WTC11 (cell line): ENCODE measurements around the gene RGS19. TPM values are rescaled to one million over a fixed set of nuclear protein-coding genes. Genes with fewer than 3 reads are reported as not detected.

Experiments
- ATAC-seq: fragments of 200-7000 bp; cut with Tn5 transposase; 2 replicates; pipeline ENCODE4 v1.10.0; 2021; ENCODE audit warnings: mild to moderate bottlenecking, moderate library complexity
- CTCF ChIA-PET: fragments of 300-600 bp; sonication (Branson Sonifier 250); formaldehyde crosslinking; loops from one replicate; lab custom pipeline; 2021; ENCODE audit warnings: antibody characterized with exemption; lab: Charles Lee
- POLR2A ChIA-PET: fragments of 350-600 bp; sonication (Branson Sonifier 250); formaldehyde crosslinking; loops from one replicate; lab custom pipeline; 2021; ENCODE audit warnings: antibody characterized with exemption; lab: Charles Lee
- DNase-seq: peaks from one replicate; pipeline ENCODE4 v3.0.0; 2021; ENCODE audit warnings: low spot score
- H3K27ac Mint-ChIP-seq: 2 replicates; pipeline ENCODE4 v1.8.0; 2021; ENCODE audit warnings: mixed read lengths
- H3K27me3 Mint-ChIP-seq: 2 replicates; pipeline ENCODE4 v1.8.0; 2021; ENCODE audit warnings: low read depth, mild to moderate bottlenecking, moderate library complexity, mixed read lengths
- H3K36me3 Mint-ChIP-seq: 2 replicates; pipeline ENCODE4 v1.8.0; 2021; ENCODE audit warnings: mixed read lengths
- H3K4me1 Mint-ChIP-seq: 2 replicates; pipeline ENCODE4 v1.8.0; 2022; ENCODE audit warnings: mixed read lengths
- H3K4me3 Mint-ChIP-seq: 2 replicates; pipeline ENCODE4 v1.8.0; 2021; ENCODE audit warnings: mild to moderate bottlenecking, moderate library complexity, mixed read lengths
- H3K9me3 Mint-ChIP-seq: 2 replicates; pipeline ENCODE4 v1.8.0; 2021; ENCODE audit warnings: mixed read lengths
- CBFB ChIP-seq: sonication (generic); formaldehyde crosslinking; IDR thresholded peaks from 2 replicates; pipeline ENCODE4 v1.8.1; 2022; ENCODE audit warnings: mild to moderate bottlenecking, low read depth, missing genetic modification reagents
- ELF4 ChIP-seq: sonication (generic); formaldehyde crosslinking; IDR thresholded peaks from 2 replicates; pipeline ENCODE4 v1.8.1; 2022; ENCODE audit warnings: low read depth, mild to moderate bottlenecking, moderate library complexity, missing genetic modification reagents
- EMX1 ChIP-seq: fragments of 250-450 bp; sonication (Bioruptor Pico); IDR thresholded peaks from 2 replicates; pipeline ENCODE4 v1.8.0; 2021; ENCODE audit warnings: mild to moderate bottlenecking
- MXD4 ChIP-seq: fragments of 250-450 bp; sonication (Bioruptor Pico); IDR thresholded peaks from 2 replicates; pipeline ENCODE4 v1.8.0; 2021; ENCODE audit warnings: mild to moderate bottlenecking, moderate library complexity, borderline replicate concordance
- NFATC4 ChIP-seq: fragments of 250-450 bp; sonication (Bioruptor Pico); IDR thresholded peaks from 2 replicates; pipeline ENCODE4 v1.9.0; 2021; ENCODE audit warnings: mild to moderate bottlenecking
- OVOL2 ChIP-seq: fragments of 250-450 bp; sonication (Bioruptor Pico); IDR thresholded peaks from 2 replicates; pipeline ENCODE4 v1.9.0; 2021; ENCODE audit warnings: mild to moderate bottlenecking, borderline replicate concordance
- RELA ChIP-seq: sonication (generic); formaldehyde crosslinking; IDR thresholded peaks from 2 replicates; pipeline ENCODE4 v1.8.1; 2022; ENCODE audit warnings: missing genetic modification reagents, mild to moderate bottlenecking, borderline replicate concordance
- SP1 ChIP-seq: sonication (generic); formaldehyde crosslinking; conservative IDR thresholded peaks from 2 replicates; pipeline ENCODE4 v1.8.1; 2022; ENCODE audit warnings: missing genetic modification reagents
- TEAD4 ChIP-seq: sonication (generic); formaldehyde crosslinking; IDR thresholded peaks from 2 replicates; pipeline ENCODE4 v1.8.0; 2022; ENCODE audit warnings: mild to moderate bottlenecking, missing genetic modification reagents
- ZBTB21 ChIP-seq: sonication (generic); formaldehyde crosslinking; IDR thresholded peaks from 2 replicates; pipeline ENCODE4 v1.8.1; 2023; ENCODE audit warnings: mild to moderate bottlenecking, missing genetic modification reagents, borderline replicate concordance
- ZNF121 ChIP-seq: sonication (generic); formaldehyde crosslinking; IDR thresholded peaks from 2 replicates; pipeline ENCODE4 v1.8.0; 2023; ENCODE audit warnings: missing genetic modification reagents
- ZNF263 ChIP-seq: sonication (generic); formaldehyde crosslinking; IDR thresholded peaks from 2 replicates; pipeline ENCODE4 v1.8.1; 2022; ENCODE audit warnings: low read depth, mild to moderate bottlenecking, moderate library complexity, missing genetic modification reagents
- ZNF317 ChIP-seq: sonication (generic); formaldehyde crosslinking; IDR thresholded peaks from 2 replicates; pipeline ENCODE4 v1.8.1; 2023; ENCODE audit warnings: low read depth, mild to moderate bottlenecking, moderate library complexity, missing genetic modification reagents, borderline replicate concordance
- ZNF423 ChIP-seq: fragments of 250-450 bp; sonication (Bioruptor Pico); IDR thresholded peaks from 2 replicates; pipeline ENCODE4 v2.1.2; 2022; ENCODE audit warnings: mild to moderate bottlenecking, moderate library complexity
- total RNA-seq: library from RNA; stranded (reverse); gene quantifications from 3 replicates; pipeline ENCODE4 v1.2.3, GENCODE V29; 2021
- TF ChIP-seq, protein P1 (sequence below): sonication (generic); formaldehyde crosslinking; IDR thresholded peaks from 2 replicates; pipeline ENCODE4 v1.8.0; 2023; ENCODE audit warnings: mild to moderate bottlenecking, missing genetic modification reagents
- TF ChIP-seq, protein P2 (sequence below): sonication (generic); formaldehyde crosslinking; IDR thresholded peaks from 2 replicates; pipeline ENCODE4 v1.8.1; 2023; ENCODE audit warnings: mild to moderate bottlenecking, moderate library complexity, missing genetic modification reagents
- TF ChIP-seq, protein P3 (sequence below): fragments of 200-600 bp; IDR thresholded peaks from 2 replicates; pipeline ENCODE4 v1.8.0; 2022; ENCODE audit warnings: antibody characterized with exemption
- TF ChIP-seq, protein P4 (sequence below): sonication (generic); formaldehyde crosslinking; IDR thresholded peaks from 2 replicates; pipeline ENCODE4 v1.8.1; 2022; ENCODE audit warnings: mild to moderate bottlenecking, moderate library complexity, missing genetic modification reagents
- TF ChIP-seq, protein P5 (sequence below): sonication (generic); formaldehyde crosslinking; conservative IDR thresholded peaks from 2 replicates; pipeline ENCODE4 v1.8.1; 2022; ENCODE audit warnings: mild to moderate bottlenecking, missing genetic modification reagents
- TF ChIP-seq, protein P6 (sequence below): sonication (generic); formaldehyde crosslinking; IDR thresholded peaks from 2 replicates; pipeline ENCODE4 v1.8.1; 2023; ENCODE audit warnings: mild to moderate bottlenecking, missing genetic modification reagents, moderate library complexity
- TF ChIP-seq, protein P7 (sequence below): sonication (generic); formaldehyde crosslinking; IDR thresholded peaks from 2 replicates; pipeline ENCODE4 v1.8.1; 2023; ENCODE audit warnings: mild to moderate bottlenecking, missing genetic modification reagents, moderate library complexity
- TF ChIP-seq, protein P8 (sequence below): sonication (generic); formaldehyde crosslinking; IDR thresholded peaks from 2 replicates; pipeline ENCODE4 v1.8.0; 2022; ENCODE audit warnings: missing genetic modification reagents

RGS19 gene
- total RNA-seq, 1 experiment from 2014 or later: 13.8 TPM

DNA sequence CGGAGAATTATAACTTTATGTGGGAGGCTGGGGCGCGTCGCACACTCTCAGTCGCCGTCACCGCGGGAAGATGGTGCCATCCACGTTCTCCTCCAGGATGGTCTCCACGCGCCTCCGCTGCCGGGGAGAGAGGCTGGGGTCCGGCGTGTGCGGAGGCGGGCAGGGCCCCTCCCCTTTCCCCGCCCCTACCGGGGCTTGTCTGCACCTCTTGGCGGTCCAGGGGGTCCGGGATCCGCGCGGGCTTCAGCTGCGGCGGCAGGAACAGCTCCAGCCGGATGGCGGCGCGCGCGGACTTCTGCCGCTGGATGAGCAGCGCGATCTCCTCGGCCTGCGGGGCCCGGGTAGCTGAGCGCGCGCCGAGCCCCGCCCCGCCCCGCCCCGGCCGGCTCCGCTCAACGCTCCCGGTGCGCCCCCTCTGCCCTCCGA, 4.1 kb upstream of the RGS19 start (continued):
- TF ChIP-seq, protein P1, sequence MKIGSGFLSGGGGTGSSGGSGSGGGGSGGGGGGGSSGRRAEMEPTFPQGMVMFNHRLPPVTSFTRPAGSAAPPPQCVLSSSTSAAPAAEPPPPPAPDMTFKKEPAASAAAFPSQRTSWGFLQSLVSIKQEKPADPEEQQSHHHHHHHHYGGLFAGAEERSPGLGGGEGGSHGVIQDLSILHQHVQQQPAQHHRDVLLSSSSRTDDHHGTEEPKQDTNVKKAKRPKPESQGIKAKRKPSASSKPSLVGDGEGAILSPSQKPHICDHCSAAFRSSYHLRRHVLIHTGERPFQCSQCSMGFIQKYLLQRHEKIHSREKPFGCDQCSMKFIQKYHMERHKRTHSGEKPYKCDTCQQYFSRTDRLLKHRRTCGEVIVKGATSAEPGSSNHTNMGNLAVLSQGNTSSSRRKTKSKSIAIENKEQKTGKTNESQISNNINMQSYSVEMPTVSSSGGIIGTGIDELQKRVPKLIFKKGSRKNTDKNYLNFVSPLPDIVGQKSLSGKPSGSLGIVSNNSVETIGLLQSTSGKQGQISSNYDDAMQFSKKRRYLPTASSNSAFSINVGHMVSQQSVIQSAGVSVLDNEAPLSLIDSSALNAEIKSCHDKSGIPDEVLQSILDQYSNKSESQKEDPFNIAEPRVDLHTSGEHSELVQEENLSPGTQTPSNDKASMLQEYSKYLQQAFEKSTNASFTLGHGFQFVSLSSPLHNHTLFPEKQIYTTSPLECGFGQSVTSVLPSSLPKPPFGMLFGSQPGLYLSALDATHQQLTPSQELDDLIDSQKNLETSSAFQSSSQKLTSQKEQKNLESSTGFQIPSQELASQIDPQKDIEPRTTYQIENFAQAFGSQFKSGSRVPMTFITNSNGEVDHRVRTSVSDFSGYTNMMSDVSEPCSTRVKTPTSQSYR: no peak
- TF ChIP-seq, protein P2, sequence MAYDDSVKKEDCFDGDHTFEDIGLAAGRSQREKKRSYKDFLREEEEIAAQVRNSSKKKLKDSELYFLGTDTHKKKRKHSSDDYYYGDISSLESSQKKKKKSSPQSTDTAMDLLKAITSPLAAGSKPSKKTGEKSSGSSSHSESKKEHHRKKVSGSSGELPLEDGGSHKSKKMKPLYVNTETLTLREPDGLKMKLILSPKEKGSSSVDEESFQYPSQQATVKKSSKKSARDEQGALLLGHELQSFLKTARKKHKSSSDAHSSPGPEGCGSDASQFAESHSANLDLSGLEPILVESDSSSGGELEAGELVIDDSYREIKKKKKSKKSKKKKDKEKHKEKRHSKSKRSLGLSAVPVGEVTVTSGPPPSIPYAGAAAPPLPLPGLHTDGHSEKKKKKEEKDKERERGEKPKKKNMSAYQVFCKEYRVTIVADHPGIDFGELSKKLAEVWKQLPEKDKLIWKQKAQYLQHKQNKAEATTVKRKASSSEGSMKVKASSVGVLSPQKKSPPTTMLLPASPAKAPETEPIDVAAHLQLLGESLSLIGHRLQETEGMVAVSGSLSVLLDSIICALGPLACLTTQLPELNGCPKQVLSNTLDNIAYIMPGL: no peak
- TF ChIP-seq RELA (CRISPR knock-in tag): 0 out of 2 replicates have a peak, but pooled peaks have one; percentile 14
- TF ChIP-seq, protein P3, sequence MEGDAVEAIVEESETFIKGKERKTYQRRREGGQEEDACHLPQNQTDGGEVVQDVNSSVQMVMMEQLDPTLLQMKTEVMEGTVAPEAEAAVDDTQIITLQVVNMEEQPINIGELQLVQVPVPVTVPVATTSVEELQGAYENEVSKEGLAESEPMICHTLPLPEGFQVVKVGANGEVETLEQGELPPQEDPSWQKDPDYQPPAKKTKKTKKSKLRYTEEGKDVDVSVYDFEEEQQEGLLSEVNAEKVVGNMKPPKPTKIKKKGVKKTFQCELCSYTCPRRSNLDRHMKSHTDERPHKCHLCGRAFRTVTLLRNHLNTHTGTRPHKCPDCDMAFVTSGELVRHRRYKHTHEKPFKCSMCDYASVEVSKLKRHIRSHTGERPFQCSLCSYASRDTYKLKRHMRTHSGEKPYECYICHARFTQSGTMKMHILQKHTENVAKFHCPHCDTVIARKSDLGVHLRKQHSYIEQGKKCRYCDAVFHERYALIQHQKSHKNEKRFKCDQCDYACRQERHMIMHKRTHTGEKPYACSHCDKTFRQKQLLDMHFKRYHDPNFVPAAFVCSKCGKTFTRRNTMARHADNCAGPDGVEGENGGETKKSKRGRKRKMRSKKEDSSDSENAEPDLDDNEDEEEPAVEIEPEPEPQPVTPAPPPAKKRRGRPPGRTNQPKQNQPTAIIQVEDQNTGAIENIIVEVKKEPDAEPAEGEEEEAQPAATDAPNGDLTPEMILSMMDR: no peak
- TF ChIP-seq OVOL2 (CRISPR knock-in tag): no peak
- TF ChIP-seq, protein P4, sequence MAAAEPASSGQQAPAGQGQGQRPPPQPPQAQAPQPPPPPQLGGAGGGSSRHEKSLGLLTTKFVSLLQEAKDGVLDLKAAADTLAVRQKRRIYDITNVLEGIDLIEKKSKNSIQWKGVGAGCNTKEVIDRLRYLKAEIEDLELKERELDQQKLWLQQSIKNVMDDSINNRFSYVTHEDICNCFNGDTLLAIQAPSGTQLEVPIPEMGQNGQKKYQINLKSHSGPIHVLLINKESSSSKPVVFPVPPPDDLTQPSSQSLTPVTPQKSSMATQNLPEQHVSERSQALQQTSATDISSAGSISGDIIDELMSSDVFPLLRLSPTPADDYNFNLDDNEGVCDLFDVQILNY (CRISPR knock-in tag): peak; percentile 27; the same call in 1 of the 2 replicates
- 0 out of 2 replicates have a peak, but pooled peaks have one; percentile 16 for TF ChIP-seq ZNF263 (CRISPR knock-in tag)
- no peak for TF ChIP-seq TEAD4
- TF ChIP-seq ELF4: no peak
- no peak for TF ChIP-seq MXD4 (CRISPR knock-in tag)
- TF ChIP-seq SP1 (CRISPR knock-in tag): 0 out of 2 replicates have a peak, but pooled peaks have one; percentile 26
- peak; percentile 84 for TF ChIP-seq ZNF423 (CRISPR knock-in tag)
- TF ChIP-seq ZNF317 (CRISPR knock-in tag): no peak
- TF ChIP-seq, protein P5, sequence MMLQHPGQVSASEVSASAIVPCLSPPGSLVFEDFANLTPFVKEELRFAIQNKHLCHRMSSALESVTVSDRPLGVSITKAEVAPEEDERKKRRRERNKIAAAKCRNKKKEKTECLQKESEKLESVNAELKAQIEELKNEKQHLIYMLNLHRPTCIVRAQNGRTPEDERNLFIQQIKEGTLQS (CRISPR knock-in tag): no peak
- TF ChIP-seq ZNF121: no peak
- no peak for TF ChIP-seq EMX1 (CRISPR knock-in tag)
- TF ChIP-seq, protein P6, sequence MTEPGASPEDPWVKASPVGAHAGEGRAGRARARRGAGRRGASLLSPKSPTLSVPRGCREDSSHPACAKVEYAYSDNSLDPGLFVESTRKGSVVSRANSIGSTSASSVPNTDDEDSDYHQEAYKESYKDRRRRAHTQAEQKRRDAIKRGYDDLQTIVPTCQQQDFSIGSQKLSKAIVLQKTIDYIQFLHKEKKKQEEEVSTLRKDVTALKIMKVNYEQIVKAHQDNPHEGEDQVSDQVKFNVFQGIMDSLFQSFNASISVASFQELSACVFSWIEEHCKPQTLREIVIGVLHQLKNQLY (CRISPR knock-in tag): no peak
- no peak for TF ChIP-seq NFATC4 (CRISPR knock-in tag)

DNA sequence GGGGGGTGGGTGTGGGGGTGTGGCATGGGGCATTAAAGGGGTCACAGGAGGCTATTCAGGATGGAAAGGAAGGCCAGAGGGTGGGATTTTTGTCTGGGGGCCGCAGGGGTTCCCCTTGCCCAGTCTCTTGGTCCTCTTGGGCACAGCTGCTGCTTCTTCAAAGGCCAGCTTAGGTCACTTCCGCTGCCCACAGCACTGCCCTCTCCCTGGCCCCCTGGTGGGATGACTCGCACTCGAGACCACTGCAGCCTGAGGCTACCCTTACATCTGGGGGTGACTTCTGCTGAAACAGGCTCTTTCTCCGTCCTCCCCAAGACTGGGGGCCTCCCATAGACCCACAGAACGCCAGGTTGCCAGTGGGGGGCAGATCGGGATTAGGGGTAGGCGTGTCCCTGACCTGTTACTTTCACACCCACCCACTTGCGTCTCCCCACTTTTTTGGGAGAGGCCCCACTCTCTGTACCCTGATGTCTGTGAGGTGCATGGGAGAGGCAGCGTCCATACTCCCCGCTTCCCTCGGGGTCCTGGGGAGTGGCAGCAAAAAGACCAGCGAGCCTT, 3.6 kb upstream of the RGS19 start:
- ChIA-PET POLR2A (interaction anchor here (1.0 kb wide), 1 partner anchor 38 kb away, joined by 3 read pairs; no protein-coding TSS in a partner anchor), CTCF (interaction anchor here (1.0 to 5.6 kb wide), 27 partner anchors 9 to 500 kb away, joined by 3 to 119 read pairs (median 7); partner anchors contain the start of genes C20orf204, PCMTD2, PRPF6 and SAMD10)
- Mint-ChIP-seq H3K4me3 (peak overlapping the region; percentile 63), H3K9me3 (0 out of 2 replicates have a peak, but pooled peaks cover 3% of the 10 kb centered on the region), H3K4me1 (peaks cover 30% of the 10 kb centered on the region), H3K27ac (no peak overlapping the region), H3K27me3 (peaks cover 54% of the 10 kb centered on the region), H3K36me3 (no peaks in the 10 kb centered on the region)
- ATAC-seq: no peak
- DNase-seq: no peak
- TF ChIP-seq CBFB (CRISPR knock-in tag) (no peak), ZBTB21 (CRISPR knock-in tag) (no peak), ZNF423 (CRISPR knock-in tag) (no peak), ELF4 (no peak)
- TF ChIP-seq, protein P7, sequence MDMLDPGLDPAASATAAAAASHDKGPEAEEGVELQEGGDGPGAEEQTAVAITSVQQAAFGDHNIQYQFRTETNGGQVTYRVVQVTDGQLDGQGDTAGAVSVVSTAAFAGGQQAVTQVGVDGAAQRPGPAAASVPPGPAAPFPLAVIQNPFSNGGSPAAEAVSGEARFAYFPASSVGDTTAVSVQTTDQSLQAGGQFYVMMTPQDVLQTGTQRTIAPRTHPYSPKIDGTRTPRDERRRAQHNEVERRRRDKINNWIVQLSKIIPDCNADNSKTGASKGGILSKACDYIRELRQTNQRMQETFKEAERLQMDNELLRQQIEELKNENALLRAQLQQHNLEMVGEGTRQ (CRISPR knock-in tag): no peak
- TF ChIP-seq, protein P8, sequence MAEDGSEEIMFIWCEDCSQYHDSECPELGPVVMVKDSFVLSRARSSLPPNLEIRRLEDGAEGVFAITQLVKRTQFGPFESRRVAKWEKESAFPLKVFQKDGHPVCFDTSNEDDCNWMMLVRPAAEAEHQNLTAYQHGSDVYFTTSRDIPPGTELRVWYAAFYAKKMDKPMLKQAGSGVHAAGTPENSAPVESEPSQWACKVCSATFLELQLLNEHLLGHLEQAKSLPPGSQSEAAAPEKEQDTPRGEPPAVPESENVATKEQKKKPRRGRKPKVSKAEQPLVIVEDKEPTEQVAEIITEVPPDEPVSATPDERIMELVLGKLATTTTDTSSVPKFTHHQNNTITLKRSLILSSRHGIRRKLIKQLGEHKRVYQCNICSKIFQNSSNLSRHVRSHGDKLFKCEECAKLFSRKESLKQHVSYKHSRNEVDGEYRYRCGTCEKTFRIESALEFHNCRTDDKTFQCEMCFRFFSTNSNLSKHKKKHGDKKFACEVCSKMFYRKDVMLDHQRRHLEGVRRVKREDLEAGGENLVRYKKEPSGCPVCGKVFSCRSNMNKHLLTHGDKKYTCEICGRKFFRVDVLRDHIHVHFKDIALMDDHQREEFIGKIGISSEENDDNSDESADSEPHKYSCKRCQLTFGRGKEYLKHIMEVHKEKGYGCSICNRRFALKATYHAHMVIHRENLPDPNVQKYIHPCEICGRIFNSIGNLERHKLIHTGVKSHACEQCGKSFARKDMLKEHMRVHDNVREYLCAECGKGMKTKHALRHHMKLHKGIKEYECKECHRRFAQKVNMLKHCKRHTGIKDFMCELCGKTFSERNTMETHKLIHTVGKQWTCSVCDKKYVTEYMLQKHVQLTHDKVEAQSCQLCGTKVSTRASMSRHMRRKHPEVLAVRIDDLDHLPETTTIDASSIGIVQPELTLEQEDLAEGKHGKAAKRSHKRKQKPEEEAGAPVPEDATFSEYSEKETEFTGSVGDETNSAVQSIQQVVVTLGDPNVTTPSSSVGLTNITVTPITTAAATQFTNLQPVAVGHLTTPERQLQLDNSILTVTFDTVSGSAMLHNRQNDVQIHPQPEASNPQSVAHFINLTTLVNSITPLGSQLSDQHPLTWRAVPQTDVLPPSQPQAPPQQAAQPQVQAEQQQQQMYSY: no peak
